GM19193 (cell line): ENCODE data around the gene SPINT1.

Experiments used
- POLR2A ChIP-seq: IDR thresholded peaks from 4 replicates; pipeline ENCODE4 v1.6.1; 2011; ENCODE audit not compliant: insufficient read depth, insufficient read length; ENCODE audit errors: extremely low read depth

Gene SPINT1

GRCh38 chr15:40870716-40871115 lies 26.9 kb downstream of the SPINT1 start:
- TF ChIP-seq POLR2A: no peak

DNA sequence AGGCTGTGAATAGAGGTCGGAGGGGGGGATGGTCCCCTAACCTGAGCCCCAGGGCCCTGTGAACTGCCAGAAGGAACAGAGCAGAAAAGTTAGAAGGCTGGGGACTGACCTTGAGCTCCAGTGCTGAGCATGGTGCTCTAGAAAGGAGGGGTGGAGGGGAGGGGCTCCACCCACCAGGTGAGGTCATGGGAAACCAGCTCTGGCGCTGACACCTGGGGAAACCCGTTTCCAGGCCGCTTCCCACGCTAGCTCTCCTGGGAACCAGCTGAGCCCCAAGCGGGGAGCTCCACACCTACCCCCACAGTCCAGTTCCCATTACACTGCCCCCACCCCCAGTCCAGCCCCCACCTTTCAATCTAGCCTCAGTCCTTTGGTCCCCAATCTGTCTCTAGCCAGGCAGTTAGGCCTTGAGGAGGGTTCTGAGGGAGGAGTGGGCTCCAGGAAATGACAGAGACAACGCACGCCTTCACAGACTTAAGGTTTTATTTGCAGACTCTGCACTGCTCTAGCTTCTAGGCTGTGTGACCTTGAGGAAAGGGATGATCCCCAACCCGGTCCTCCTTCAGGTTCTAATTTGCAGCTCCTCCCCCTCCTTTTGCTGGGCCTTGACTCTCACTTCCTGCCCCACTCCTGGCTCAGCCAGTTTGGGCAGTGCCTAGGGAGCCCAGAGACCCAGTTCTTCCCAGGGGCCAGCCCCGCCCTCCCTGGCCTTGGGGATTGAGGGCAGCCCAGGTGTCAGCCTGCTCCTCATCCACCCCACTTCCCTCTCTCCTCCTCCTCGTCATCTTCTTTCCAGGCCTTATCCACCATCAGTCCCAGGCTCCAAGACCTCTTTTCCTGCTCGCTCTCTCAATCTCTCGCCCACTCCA lies 28.1 kb downstream of the SPINT1 start:
- peak; percentile 30 for TF ChIP-seq POLR2A

GRCh38 chr15:40872791-40873693 lies 29.2 kb downstream of the SPINT1 start:
- no peak for TF ChIP-seq POLR2A

DNA sequence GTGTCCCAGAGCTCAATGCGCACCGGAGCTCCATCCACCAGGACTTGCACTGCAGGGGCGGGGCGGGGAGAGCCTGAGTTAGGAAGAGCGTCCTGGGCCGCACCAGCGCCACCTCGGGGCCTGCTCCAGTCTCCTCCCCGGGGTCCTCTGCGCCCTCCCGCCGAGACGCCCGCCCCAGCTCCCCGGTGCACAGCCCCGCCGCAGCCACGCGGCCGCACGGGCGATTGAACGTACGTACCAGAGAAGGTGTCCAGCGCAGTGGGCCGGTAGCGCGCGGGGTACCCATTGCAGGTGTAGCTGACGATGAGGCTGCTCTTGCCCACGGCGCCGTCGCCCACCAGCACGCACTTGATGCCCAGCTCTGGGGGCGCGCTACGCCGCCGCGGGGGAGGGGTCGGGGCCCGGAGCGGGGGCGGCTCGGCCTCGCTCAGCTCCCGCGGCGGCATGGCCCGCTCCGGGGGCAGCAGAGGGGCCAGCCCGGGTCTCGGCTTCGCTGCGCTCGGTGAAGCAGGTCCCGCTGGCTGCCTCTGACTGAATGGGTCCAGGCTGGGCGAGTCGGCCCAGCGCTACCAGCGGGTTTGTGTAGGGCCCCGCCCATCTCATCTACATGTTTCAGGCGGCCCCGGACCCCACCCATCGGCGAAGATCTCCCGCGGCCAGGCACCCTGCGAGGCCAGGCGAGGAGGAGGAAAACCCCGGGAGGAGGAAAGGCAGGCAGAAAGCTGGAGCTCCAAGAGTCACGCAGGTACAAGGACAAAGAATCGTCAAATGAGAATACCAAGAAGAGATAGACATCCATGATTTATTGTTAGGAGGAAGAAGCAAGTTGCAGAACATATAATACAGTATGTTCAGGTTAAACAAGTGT lies 30.1 kb downstream of the SPINT1 start, which contains the start of gene RHOV:
RHOV (minus strand) TSS at position 541 of the 868 bp plus-strand sequence; CDS start at position 446, 95 bp downstream.
- peak; percentile 64 for TF ChIP-seq POLR2A

- no peak for TF ChIP-seq POLR2A
Observed at GRCh38 chr15:40875991-40876730, 32.3 kb downstream of the SPINT1 start.

- TF ChIP-seq POLR2A: no peak
Observed at GRCh38 chr15:40877694-40878093, 33.8 kb downstream of the SPINT1 start.

DNA sequence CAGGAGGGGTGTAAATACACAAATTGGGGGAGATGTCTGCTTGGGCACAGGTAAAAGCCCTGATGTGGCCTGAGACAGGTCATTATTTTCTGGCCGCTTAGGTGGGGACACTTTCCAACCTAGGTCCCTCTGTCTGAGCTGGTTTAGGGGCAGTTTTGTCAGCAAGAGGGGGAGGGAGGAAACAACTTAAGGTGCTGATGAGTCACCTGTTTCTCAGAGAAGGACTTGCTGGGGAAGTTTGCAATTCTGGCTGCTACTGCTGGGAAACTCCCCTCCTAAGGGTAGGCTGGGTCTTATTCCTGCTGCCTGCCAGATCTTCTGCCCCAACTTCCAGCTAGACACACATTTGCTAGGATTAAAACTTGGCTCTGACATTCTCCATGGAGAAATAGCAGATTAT lies 34.9 kb downstream of the SPINT1 start:
- no peak for TF ChIP-seq POLR2A

- TF ChIP-seq POLR2A: no peak
Observed at GRCh38 chr15:40879609-40880008, 35.8 kb downstream of the SPINT1 start.

GRCh38 chr15:40881351-40881750 lies 37.5 kb downstream of the SPINT1 start:
- no peak for TF ChIP-seq POLR2A

- TF ChIP-seq POLR2A: no peak
Observed at GRCh38 chr15:40886586-40886985, 42.7 kb downstream of the SPINT1 start.

DNA sequence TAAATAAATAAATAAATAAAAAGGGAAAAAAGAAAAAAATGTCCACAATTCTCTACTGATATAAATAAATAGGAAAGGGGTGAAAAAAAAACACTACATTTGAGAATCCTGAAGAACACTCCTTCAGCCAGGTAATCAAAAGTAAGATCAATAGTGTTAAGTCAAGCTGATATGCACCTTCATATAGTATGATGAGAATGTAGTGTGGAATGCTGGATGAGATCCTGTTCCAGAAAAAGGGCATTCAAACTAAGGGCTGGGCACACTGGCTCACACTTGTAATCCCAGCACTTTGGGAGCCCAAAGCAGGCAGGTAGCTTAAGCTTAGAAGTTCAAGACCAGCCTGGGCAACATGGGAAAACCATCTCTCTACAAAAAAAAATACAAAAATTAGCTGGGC lies 45.3 kb downstream of the SPINT1 start:
- TF ChIP-seq POLR2A: no peak

DNA sequence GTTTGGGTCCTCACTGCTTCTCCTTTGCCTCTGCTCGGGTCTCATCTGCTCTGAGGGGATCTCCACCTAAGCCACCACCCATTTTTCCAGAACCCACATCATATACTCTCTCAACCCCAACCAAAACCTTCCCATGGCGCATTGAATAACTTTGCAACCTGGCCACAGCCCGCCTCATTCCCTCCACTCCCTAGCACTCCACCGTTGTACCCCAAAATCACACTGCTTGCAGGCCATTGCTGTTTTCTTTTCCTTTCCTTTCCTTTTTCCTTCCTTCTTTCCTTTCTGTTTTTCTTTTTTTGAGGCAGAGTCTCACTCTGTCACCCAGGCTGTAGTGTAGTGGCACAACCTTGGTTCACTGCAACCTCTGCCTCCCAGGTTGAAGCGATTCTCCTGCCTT lies 47.3 kb downstream of the SPINT1 start:
- TF ChIP-seq POLR2A: no peak

- no peak for TF ChIP-seq POLR2A
Observed at GRCh38 chr15:40891810-40892446, 48.1 kb downstream of the SPINT1 start.
